Neural crest cell (in vitro differentiated cells): ENCODE data around the gene ELOVL2. TPM values are rescaled to one million over a fixed set of nuclear protein-coding genes. Genes with fewer than 3 reads are reported as not detected.
"Not testable (repeated sequence)": the region's sequence is repeated elsewhere in the genome, so short reads cannot be mapped to it uniquely, and the experiment has no call there.

Experiments
- DNase-seq: peaks from one replicate; pipeline ENCODE4 v3.0.0; 2021; ENCODE audit warnings: low read depth, mixed read lengths, low spot score
- H3K27ac Mint-ChIP-seq: one replicate; pipeline ENCODE4 v1.8.0; 2021; ENCODE audit warnings: mild to moderate bottlenecking, mixed read lengths; ENCODE audit not compliant: unreplicated experiment
- H3K27me3 Mint-ChIP-seq: 2 replicates; pipeline ENCODE4 v1.8.0; 2021; ENCODE audit warnings: low read depth, mild to moderate bottlenecking, mixed read lengths
- H3K36me3 Mint-ChIP-seq: 2 replicates; pipeline ENCODE4 v1.8.0; 2021; ENCODE audit warnings: low read depth, mild to moderate bottlenecking, mixed read lengths
- H3K4me1 Mint-ChIP-seq: 2 replicates; pipeline ENCODE4 v1.8.0; 2021; ENCODE audit warnings: mixed read lengths
- H3K4me3 Mint-ChIP-seq: one replicate; pipeline ENCODE4 v1.8.0; 2021; ENCODE audit warnings: mild to moderate bottlenecking, mixed read lengths
- H3K9me3 Mint-ChIP-seq: 2 replicates; pipeline ENCODE4 v1.8.0; 2021; ENCODE audit warnings: mixed read lengths
- CTCF ChIP-seq: fragments of 200-600 bp; sonication (generic); conservative IDR thresholded peaks from 2 replicates; pipeline ENCODE4 v1.5.0; 2021; ENCODE audit warnings: antibody characterized with exemption, mild to moderate bottlenecking
- total RNA-seq: library from RNA; stranded (reverse); gene quantifications from 2 replicates; pipeline ENCODE4 v1.2.1, GENCODE V29; 2021

Gene ELOVL2
- total RNA-seq, 1 donor from 2014 or later, result 12.8 TPM

GRCh38 chr6:11009353-11009752 is 34.8 kb downstream of the ELOVL2 start:
- no peak overlapping the region for H3K4me3 Mint-ChIP-seq
- H3K27me3 Mint-ChIP-seq, result no peaks in the 10 kb centered on the region
- DNase-seq, result no peak
- no peak for TF ChIP-seq CTCF
- no peaks in the 10 kb centered on the region for H3K9me3 Mint-ChIP-seq
- no peaks in the 10 kb centered on the region for H3K4me1 Mint-ChIP-seq
- no peaks in the 10 kb centered on the region for H3K36me3 Mint-ChIP-seq
- no peak overlapping the region for H3K27ac Mint-ChIP-seq

GRCh38 chr6:11008821-11009220 is 35.3 kb downstream of the ELOVL2 start:
- H3K4me3 Mint-ChIP-seq, result no peak overlapping the region
- H3K27me3 Mint-ChIP-seq, result no peaks in the 10 kb centered on the region
- TF ChIP-seq CTCF, result no peak
- H3K9me3 Mint-ChIP-seq, result no peaks in the 10 kb centered on the region
- no peaks in the 10 kb centered on the region for H3K4me1 Mint-ChIP-seq
- no peak for DNase-seq
- no peak overlapping the region for H3K27ac Mint-ChIP-seq
- no peaks in the 10 kb centered on the region for H3K36me3 Mint-ChIP-seq

- H3K27ac Mint-ChIP-seq, result no peak overlapping the region
- H3K36me3 Mint-ChIP-seq, result no peaks in the 10 kb centered on the region
- H3K4me3 Mint-ChIP-seq, result no peak overlapping the region
- no peak for TF ChIP-seq CTCF
- DNase-seq, result no peak
- H3K4me1 Mint-ChIP-seq, result no peaks in the 10 kb centered on the region
- H3K27me3 Mint-ChIP-seq, result no peaks in the 10 kb centered on the region
- H3K9me3 Mint-ChIP-seq, result no peaks in the 10 kb centered on the region
These were observed 36.1 kb downstream of the ELOVL2 start for GRCh38 chr6:11007715-11008608.

- Mint-ChIP-seq H3K4me3 (no peak overlapping the region), H3K36me3 (peaks cover 4% of the 10 kb centered on the region), H3K4me1 (no peaks in the 10 kb centered on the region), H3K27ac (no peak overlapping the region), H3K27me3 (no peaks in the 10 kb centered on the region), H3K9me3 (no peaks in the 10 kb centered on the region)
- TF ChIP-seq CTCF, result no peak
- DNase-seq, result no peak
These were observed 38.0 kb downstream of the ELOVL2 start for GRCh38 chr6:11006061-11006460.

GRCh38 chr6:11003297-11003696 is 40.8 kb downstream of the ELOVL2 start:
- not testable (repeated sequence) for H3K9me3 Mint-ChIP-seq, H3K27me3 Mint-ChIP-seq, H3K27ac Mint-ChIP-seq, H3K36me3 Mint-ChIP-seq, DNase-seq, H3K4me3 Mint-ChIP-seq, H3K4me1 Mint-ChIP-seq

- no peak overlapping the region for H3K4me3 Mint-ChIP-seq
- no peaks in the 10 kb centered on the region for H3K4me1 Mint-ChIP-seq
- no peaks in the 10 kb centered on the region for H3K9me3 Mint-ChIP-seq
- TF ChIP-seq CTCF, result no peak
- no peaks in the 10 kb centered on the region for H3K27me3 Mint-ChIP-seq
- H3K36me3 Mint-ChIP-seq, result peaks cover 8% of the 10 kb centered on the region
- H3K27ac Mint-ChIP-seq, result no peak overlapping the region
- no peak for DNase-seq
These were observed 41.9 kb downstream of the ELOVL2 start for GRCh38 chr6:11002176-11002575.
